SK-N-SH (cell line): ENCODE measurements around the gene RAP2C. TPM values are rescaled to one million over a fixed set of nuclear protein-coding genes. Genes with fewer than 3 reads are reported as not detected.

Source experiments
- CTCF ChIA-PET: fragments of 300-600, 350-600 bp; formaldehyde crosslinking; extraction: SDS; loops from one replicate; lab custom pipeline; 2021; lab: Yijun Ruan, JAX
- POLR2A ChIA-PET: fragments of 350-600 bp; sonication (Branson Sonifier 250); formaldehyde crosslinking; extraction: SDS; loops from one replicate; lab custom pipeline; 2020; ENCODE audit warnings: antibody characterized with exemption, inconsistent platforms; lab: Yijun Ruan, JAX
- DNase-seq: peaks from one replicate; pipeline ENCODE4 v3.0.0; 2012
- H2AFZ ChIP-seq: fragments of 200-600 bp; sonication (generic); 2 replicates; pipeline ENCODE4 v1.8.1; 2016; ENCODE audit warnings: antibody characterized with exemption, mild to moderate bottlenecking, low read depth
- H3F3A ChIP-seq: fragments of 200-600 bp; sonication (generic); replicated peaks from 2 replicates; pipeline ENCODE3; 2016; ENCODE audit warnings: antibody characterized with exemption, mild to moderate bottlenecking; ENCODE audit not compliant: insufficient read depth
- H3K27ac ChIP-seq, 2 experiments: fragments of 200-500 bp in 1 of 2; fragments of 200-600 bp in 1 of 2; sonication (Bioruptor generic) in 1 of 2; sonication (generic), shearing (Covaris generic) in 1 of 2; 2 replicates each; pipeline versions ENCODE4 v1.5.1 to v1.6.1; 2014 to 2016; ENCODE audit warnings: low read depth in 2 of 2, inconsistent platforms in 1 of 2, low read length in 1 of 2, mild to moderate bottlenecking in 1 of 2, mixed read lengths in 1 of 2
- H3K27me3 ChIP-seq: fragments of 200-600 bp; sonication (generic), shearing (Covaris generic); 2 replicates; pipeline ENCODE4 v1.6.1; 2016; ENCODE audit warnings: mixed run types; ENCODE audit not compliant: insufficient read depth
- H3K36me3 ChIP-seq, 2 experiments: fragments of 200-500 bp in 1 of 2; fragments of 200-600 bp in 1 of 2; sonication (Bioruptor generic) in 1 of 2; sonication (generic) in 1 of 2; replicated peaks in 1 of 2; 2 replicates each; pipeline versions ENCODE3 to v1.5.1; 2014 to 2016; ENCODE audit warnings: low read length in 1 of 2, mild to moderate bottlenecking in 1 of 2; ENCODE audit not compliant: insufficient read depth in 2 of 2, control insufficient read depth in 1 of 2
- H3K4me1 ChIP-seq, 2 experiments: fragments of 200-500 bp in 1 of 2; fragments of 200-600 bp in 1 of 2; sonication (Bioruptor generic) in 1 of 2; sonication (generic), shearing (Covaris generic) in 1 of 2; 2 replicates each; pipeline versions ENCODE4 v1.5.1 to v1.6.1; 2014 to 2016; ENCODE audit warnings: low read depth in 1 of 2, low read length in 1 of 2, mixed run types in 1 of 2; ENCODE audit not compliant: insufficient read depth in 2 of 2, control insufficient read depth in 1 of 2
- H3K4me2 ChIP-seq: fragments of 200-600 bp; sonication (generic), shearing (Covaris generic); 2 replicates; pipeline ENCODE4 v1.6.1; 2017; ENCODE audit warnings: mixed run types
- H3K4me3 ChIP-seq, 2 experiments: fragments of 200-500 bp in 1 of 2; fragments of 200-600 bp in 1 of 2; sonication (Bioruptor generic) in 1 of 2; sonication (generic), shearing (Covaris generic) in 1 of 2; 2 replicates each; pipeline versions ENCODE4 v1.5.1 to v1.8.1; 2014 to 2016; ENCODE audit warnings: low read depth in 2 of 2, inconsistent platforms in 1 of 2, low read length in 1 of 2, mild to moderate bottlenecking in 1 of 2, mixed read lengths in 1 of 2, moderate library complexity in 1 of 2
- H3K79me2 ChIP-seq: fragments of 200-600 bp; sonication (generic); 2 replicates; pipeline ENCODE4 v1.8.1; 2017; ENCODE audit warnings: mild to moderate bottlenecking; ENCODE audit not compliant: insufficient read depth
- H3K9ac ChIP-seq: fragments of 200-600 bp; sonication (generic); 2 replicates; pipeline ENCODE4 v1.6.1; 2017; ENCODE audit warnings: mixed run types
- H3K9me2 ChIP-seq: fragments of 200-600 bp; sonication (generic); 2 replicates; pipeline ENCODE4 v1.6.1; 2017; ENCODE audit warnings: mixed run types
- H3K9me3 ChIP-seq: fragments of 200-600 bp; sonication (generic); 2 replicates; pipeline ENCODE4 v1.6.1; 2017; ENCODE audit warnings: mixed run types, mild to moderate bottlenecking, moderate library complexity
- H4K20me1 ChIP-seq: fragments of 200-600 bp; sonication (generic); 2 replicates; pipeline ENCODE4 v1.6.1; 2017; ENCODE audit warnings: mild to moderate bottlenecking, mixed run types; ENCODE audit not compliant: insufficient read depth
- CTCF ChIP-seq: fragments of 200-600 bp; sonication (generic); IDR thresholded peaks from 2 replicates; pipeline ENCODE4 v1.6.1; 2017; ENCODE audit warnings: antibody characterized with exemption, mild to moderate bottlenecking, moderate library complexity
- FOSL2 ChIP-seq: IDR thresholded peaks from 2 replicates; pipeline ENCODE4 v1.4.0; 2012; ENCODE audit warnings: low read depth, mild to moderate bottlenecking, moderate library complexity, borderline replicate concordance
- FOXJ3 ChIP-seq: sonication (generic); formaldehyde crosslinking; IDR thresholded peaks from 2 replicates; pipeline ENCODE4 v1.5.1; 2020; ENCODE audit warnings: mild to moderate bottlenecking, missing genetic modification reagents
- FOXM1 ChIP-seq: IDR thresholded peaks from 2 replicates; pipeline ENCODE4 v1.4.0; 2012; ENCODE audit warnings: low read depth, mild to moderate bottlenecking
- GATA2 ChIP-seq: sonication (generic); formaldehyde crosslinking; IDR thresholded peaks from 2 replicates; pipeline ENCODE4 v1.5.0; 2020; ENCODE audit warnings: mild to moderate bottlenecking, missing genetic modification reagents
- JUND ChIP-seq: IDR thresholded peaks from 2 replicates; pipeline ENCODE4 v1.4.0; 2012
- NFIC ChIP-seq: IDR thresholded peaks from 2 replicates; pipeline ENCODE4 v1.4.0; 2012; ENCODE audit warnings: borderline replicate concordance
- PBX3 ChIP-seq: IDR thresholded peaks from 2 replicates; pipeline ENCODE4; 2012
- RAD21 ChIP-seq: IDR thresholded peaks from 2 replicates; pipeline ENCODE4 v1.6.1; 2012; ENCODE audit warnings: mild to moderate bottlenecking, low read length
- SIN3A ChIP-seq: IDR thresholded peaks from 2 replicates; pipeline ENCODE4 v1.6.1; 2012; ENCODE audit warnings: low read depth, mild to moderate bottlenecking, low read length, moderate library complexity, borderline replicate concordance
- SMC3 ChIP-seq: IDR thresholded peaks from 2 replicates; pipeline ENCODE4 v1.6.1; 2012; ENCODE audit warnings: low read depth, low read length, improper control_type of control experiment
- TAF1 ChIP-seq: IDR thresholded peaks from 2 replicates; pipeline ENCODE4 v1.6.1; 2012; ENCODE audit warnings: low read depth, mild to moderate bottlenecking, low read length, moderate library complexity, borderline replicate concordance
- USF1 ChIP-seq: IDR thresholded peaks from 2 replicates; pipeline ENCODE4 v1.4.0; 2012; ENCODE audit warnings: low read depth, borderline replicate concordance
- YY1 ChIP-seq: IDR thresholded peaks from 2 replicates; pipeline ENCODE4 v1.4.0; 2012; ENCODE audit warnings: low read depth, mild to moderate bottlenecking
- ZBTB33 ChIP-seq: IDR thresholded peaks from 2 replicates; pipeline ENCODE4 v1.4.0; 2012; ENCODE audit warnings: low read depth, borderline replicate concordance
- whole genome bisulfite sequencing: methylation state at CpG from one replicate; pipeline ENCODE4 v1.1.6; 2017; ENCODE audit warnings: low lambda C conversion rate; 5-methylcytosine and 5-hydroxymethylcytosine counted together
- polyA plus RNA-seq, 3 experiments: library from polyadenylated mRNA; depleted of rRNA; stranded (reverse); fragments of >200 nt; gene quantifications; 2 replicates each; pipeline ENCODE4 v1.2.3, GENCODE V29; 2012

Gene RAP2C
- polyA plus RNA-seq, 1 of the 3 experiments (the other 2 are of a cell fraction): 5.5 TPM

- Histone ChIP-seq H3K9me2 (no peaks in the 10 kb centered on the region), H3K9ac (no peak overlapping the region)
- TF ChIP-seq GATA2 (CRISPR knock-in tag): no peak
- TF ChIP-seq, all 33 proteins: peak for 0
- ChIA-PET POLR2A (no interaction called here), CTCF (no interaction called here)
- DNase-seq: no peak
- Histone ChIP-seq H4K20me1 (peaks cover 9% of the 10 kb centered on the region; the same call in 1 of the 2 replicates), H2AFZ (no peak overlapping the region), H3K9me3 (no peaks in the 10 kb centered on the region), H3K4me3 (no peak overlapping the region), H3K4me2 (no peak overlapping the region; the same call in 1 of the 2 replicates), H3K27me3 (no peaks in the 10 kb centered on the region), H3F3A (peaks cover 10% of the 10 kb centered on the region), H3K4me1 (peaks cover 0 to 2% of the 10 kb centered on the region in 2 experiments; a peak in 2 of 4 replicates), H3K27ac (no peak overlapping the region), H3K36me3 (peaks cover 34 to 40% of the 10 kb centered on the region in 2 experiments), H3K79me2 (peaks cover 45% of the 10 kb centered on the region)
- WGBS: 87% methylated on average over 2 of the region's 2 CpGs
Measured at GRCh38 chrX:132214518-132214917, 4.7 kb downstream of the RAP2C start.

GRCh38 chrX:132209527-132209926, 9.7 kb downstream of the RAP2C start:
- H3K27ac ChIP-seq: no peak overlapping the region; a peak in 1 of 4 replicates
- no peak for TF ChIP-seq TAF1
- TF ChIP-seq ZBTB33: no peak
- TF ChIP-seq USF1: no peak
- TF ChIP-seq CTCF: no peak
- TF ChIP-seq GATA2 (CRISPR knock-in tag): no peak
- no peak for TF ChIP-seq PBX3
- no peak for TF ChIP-seq FOXJ3 (CRISPR knock-in tag)
- TF ChIP-seq JUND: no peak
- TF ChIP-seq YY1: no peak
- TF ChIP-seq SIN3A: no peak
- TF ChIP-seq RAD21: no peak
- TF ChIP-seq FOXM1: no peak
- TF ChIP-seq FOSL2: no peak
- TF ChIP-seq SMC3: no peak
- TF ChIP-seq NFIC: no peak
- TF ChIP-seq, all 33 proteins: peak for 0
- peaks cover 59 to 64% of the 10 kb centered on the region in 2 experiments for H3K36me3 ChIP-seq
- no peaks in the 10 kb centered on the region for H3K27me3 ChIP-seq
- POLR2A ChIA-PET: no interaction called here
- no peak overlapping the region for H3K9ac ChIP-seq
- H2AFZ ChIP-seq: no peak overlapping the region
- H3K4me3 ChIP-seq: no peak overlapping the region
- CTCF ChIA-PET: interaction anchor here (0.6 to 1.1 kb wide), 2 partner anchors 46 to 117 kb away, joined by 3 to 5 read pairs; no protein-coding TSS in a partner anchor
- no peaks in the 10 kb centered on the region for H3F3A ChIP-seq
- H3K79me2 ChIP-seq: peaks cover 24% of the 10 kb centered on the region
- H3K9me2 ChIP-seq: no peaks in the 10 kb centered on the region
- no peaks in the 10 kb centered on the region for H3K9me3 ChIP-seq
- H3K4me2 ChIP-seq: no peak overlapping the region
- H3K4me1 ChIP-seq: no peaks in the 10 kb centered on the region; a peak in 1 of 4 replicates
- no peaks in the 10 kb centered on the region; the same call in none of the 2 replicates for H4K20me1 ChIP-seq
- no peak for DNase-seq
